H1 (cell line): ENCODE measurements around the gene ITPKC.

Experiments
- ATF2 ChIP-seq: IDR thresholded peaks from 2 replicates; pipeline ENCODE4 v1.6.1; 2012; ENCODE audit warnings: low read length, inconsistent platforms
- BRCA1 ChIP-seq: IDR thresholded peaks from 2 replicates; pipeline ENCODE4 v1.6.1; 2012; ENCODE audit warnings: low read depth, low read length, improper control_type of control experiment
- CTCF ChIP-seq, 3 experiments: IDR thresholded peaks; 1 replicate in 2 of 3; 2 replicates in 1 of 3; pipeline versions ENCODE4 v1.5.1 to v1.6.1; 2011; ENCODE audit warnings: low read length in 3 of 3, mild to moderate bottlenecking in 3 of 3, inconsistent platforms in 2 of 3, low read depth in 1 of 3, moderate library complexity in 1 of 3; ENCODE audit not compliant: insufficient read depth in 1 of 3; ENCODE audit errors: control extremely low read depth in 1 of 3
- EZH2 ChIP-seq: fragments of 200-600 bp; sonication (generic); IDR thresholded peaks from 2 replicates; pipeline ENCODE4 v1.7.1; 2012; ENCODE audit warnings: low read depth, mild to moderate bottlenecking, moderate library complexity, low read length, inconsistent platforms; ENCODE audit not compliant: severe bottlenecking
- GTF2F1 ChIP-seq: IDR thresholded peaks from 2 replicates; pipeline ENCODE4 v1.6.1; 2012; ENCODE audit warnings: low read depth, low read length, improper control_type of control experiment, borderline replicate concordance
- JUN ChIP-seq: IDR thresholded peaks from 2 replicates; pipeline ENCODE4 v1.6.1; 2011; ENCODE audit warnings: low read depth, mild to moderate bottlenecking, improper control_type of control experiment, low read length
- JUND ChIP-seq: IDR thresholded peaks from 2 replicates; pipeline ENCODE4 v1.6.1; 2011; ENCODE audit warnings: mild to moderate bottlenecking, improper control_type of control experiment, low read length
- MAX ChIP-seq: IDR thresholded peaks from 2 replicates; pipeline ENCODE4 v1.6.1; 2012; ENCODE audit warnings: inconsistent platforms
- POLR2A ChIP-seq, 2 experiments: IDR thresholded peaks; 1 replicate in 1 of 2; 2 replicates in 1 of 2; pipeline ENCODE4 v1.6.1; 2011; ENCODE audit warnings: low read depth in 2 of 2, low read length in 2 of 2, mild to moderate bottlenecking in 2 of 2; ENCODE audit errors: control extremely low read depth in 1 of 2
- POLR2AphosphoS5 ChIP-seq: IDR thresholded peaks from 2 replicates; pipeline ENCODE4 v1.6.1; 2011; ENCODE audit warnings: low read depth, low read length
- RNF2 ChIP-seq: fragments of 200-900, 300-1000 bp; sonication (generic); IDR thresholded peaks from 2 replicates; pipeline ENCODE4 v1.7.1; 2016; ENCODE audit warnings: borderline replicate concordance, low read depth, mild to moderate bottlenecking, antibody characterized with exemption, low read length; ENCODE audit not compliant: poor library complexity, severe bottlenecking; ENCODE audit errors: missing control alignments
- TAF1 ChIP-seq: IDR thresholded peaks from 2 replicates; pipeline ENCODE4 v1.6.1; 2011; ENCODE audit warnings: mild to moderate bottlenecking, low read depth, low read length
- TF ChIP-seq, protein P1 (sequence below): IDR thresholded peaks from 2 replicates; pipeline ENCODE4 v1.6.1; 2011; ENCODE audit warnings: low read length, improper control_type of control experiment

GRCh38 chr19:40778706-40779284 is 61.9 kb downstream of the ITPKC start:
- TF ChIP-seq CTCF (IDR thresholded peaks at IDR 0.05; ENCODE audit: control extremely low read depth in 1 of 3, insufficient read depth in 1 of 3, low read depth in 1 of 3, low read length in 3 of 3) = no peak
- TF ChIP-seq EZH2 = no peak
- no peak for TF ChIP-seq MAX
- TF ChIP-seq POLR2AphosphoS5 = no peak
- TF ChIP-seq RNF2 = no peak
- no peak for TF ChIP-seq JUN
- no peak for TF ChIP-seq JUND
- no peak for TF ChIP-seq POLR2A (IDR thresholded peaks at IDR 0.05; ENCODE audit: control extremely low read depth in 1 of 2, low read depth in 2 of 2, low read length in 2 of 2)
- TF ChIP-seq BRCA1 = no peak
- TF ChIP-seq, protein P1, sequence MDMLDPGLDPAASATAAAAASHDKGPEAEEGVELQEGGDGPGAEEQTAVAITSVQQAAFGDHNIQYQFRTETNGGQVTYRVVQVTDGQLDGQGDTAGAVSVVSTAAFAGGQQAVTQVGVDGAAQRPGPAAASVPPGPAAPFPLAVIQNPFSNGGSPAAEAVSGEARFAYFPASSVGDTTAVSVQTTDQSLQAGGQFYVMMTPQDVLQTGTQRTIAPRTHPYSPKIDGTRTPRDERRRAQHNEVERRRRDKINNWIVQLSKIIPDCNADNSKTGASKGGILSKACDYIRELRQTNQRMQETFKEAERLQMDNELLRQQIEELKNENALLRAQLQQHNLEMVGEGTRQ = no peak
- TF ChIP-seq TAF1 = no peak
- no peak for TF ChIP-seq GTF2F1
- no peak for TF ChIP-seq ATF2
